IMR-90 (cell line): ENCODE measurements around the gene LRP1B.

ENCODE experiments used
- POLR2A ChIP-seq: IDR thresholded peaks from 2 replicates; pipeline ENCODE4 v1.6.1; 2012; ENCODE audit warnings: mild to moderate bottlenecking, low read depth, low read length
- RFX5 ChIP-seq: IDR thresholded peaks from 2 replicates; pipeline ENCODE4 v1.8.0; 2012; ENCODE audit warnings: low read depth, mild to moderate bottlenecking, low read length, moderate library complexity

- TF ChIP-seq RFX5 (no peak), POLR2A (no peak)
Observed at GRCh38 chr2:141497272-141497671, 633.5 kb downstream of the LRP1B start.
